Mesodermal cell (in vitro differentiated cells): ENCODE measurements around the gene YY1.
"Not testable (repeated sequence)": the region's sequence is repeated elsewhere in the genome, so short reads cannot be mapped to it uniquely, and the experiment has no call there.

ENCODE experiments used
- H3K27ac ChIP-seq: 2 replicates; pipeline ENCODE4 v1.7.0; 2013; ENCODE audit warnings: mild to moderate bottlenecking, low read depth, low read length, moderate library complexity; ENCODE audit not compliant: severe bottlenecking
- H3K36me3 ChIP-seq: 2 replicates; pipeline ENCODE4 v1.7.1; 2013; ENCODE audit warnings: mild to moderate bottlenecking, low read length, moderate library complexity; ENCODE audit not compliant: control insufficient read depth, insufficient read depth
- H3K4me1 ChIP-seq: one replicate; pipeline ENCODE4 v1.7.1; 2013; ENCODE audit warnings: mild to moderate bottlenecking, low read length; ENCODE audit not compliant: insufficient read depth, control insufficient read depth, poor library complexity, severe bottlenecking
- H3K4me3 ChIP-seq: 2 replicates; pipeline ENCODE4 v1.7.0; 2013; ENCODE audit warnings: low read length, control low read depth, mild to moderate bottlenecking; ENCODE audit not compliant: insufficient read depth, poor library complexity, severe bottlenecking; ENCODE audit errors: extremely low read depth
- H3K9me3 ChIP-seq: 2 replicates; pipeline ENCODE4 v1.7.1; 2013; ENCODE audit warnings: mild to moderate bottlenecking, low read length, moderate library complexity; ENCODE audit not compliant: control insufficient read depth
- WGBS, 2 experiments: methylation state at CpG; one replicate each; pipeline ENCODE4 v1.1.5; 2013; ENCODE audit warnings: missing lambda C conversion rate in 2 of 2; ENCODE audit not compliant: insufficient coverage in 2 of 2; 5-methylcytosine and 5-hydroxymethylcytosine counted together

YY1 gene

GRCh38 chr14:100274250-100274649 is 35.3 kb downstream of the YY1 start:
- WGBS, 2 experiments: 96 to 100% methylated on average over 2 to 3 of the region's 4 CpGs

DNA sequence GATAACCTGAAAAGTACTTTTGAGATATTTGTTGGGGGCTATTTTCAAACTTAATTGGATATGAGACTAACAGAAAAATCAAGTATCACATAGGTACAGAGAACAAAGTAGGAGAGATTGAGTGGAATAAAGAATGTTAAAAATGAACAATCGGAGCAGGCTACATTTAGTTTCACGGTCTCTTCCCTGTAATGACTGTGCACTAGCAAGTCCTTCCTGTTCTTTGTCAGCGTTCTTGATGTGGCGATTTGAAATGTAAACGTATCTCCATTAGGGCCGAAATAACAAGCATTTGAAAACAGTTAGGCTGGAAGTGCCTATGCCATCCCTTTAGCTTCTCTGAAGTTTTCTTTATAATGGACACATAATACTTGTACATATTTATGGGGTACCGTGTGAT is 36.3 kb downstream of the YY1 start:
- H3K4me3 ChIP-seq: no peak overlapping the region
- H3K9me3 ChIP-seq: no peaks in the 10 kb centered on the region
- peaks cover 25% of the 10 kb centered on the region for H3K4me1 ChIP-seq
- peak overlapping the region; percentile 41 for H3K27ac ChIP-seq
- H3K36me3 ChIP-seq: peaks cover 74% of the 10 kb centered on the region
- 78 to 82% methylated on average over 4 to 6 of the region's 7 CpGs for WGBS, 2 experiments

More at GRCh38 chr14:100274250-100274649, 35.3 kb downstream of the YY1 start:
- H3K4me3 ChIP-seq: no peak overlapping the region
- H3K36me3 ChIP-seq: peaks cover 72% of the 10 kb centered on the region
- H3K9me3 ChIP-seq: no peaks in the 10 kb centered on the region
- H3K4me1 ChIP-seq: peaks cover 22% of the 10 kb centered on the region
- no peak overlapping the region for H3K27ac ChIP-seq

- H3K36me3 ChIP-seq: peaks cover 60% of the 10 kb centered on the region
- H3K9me3 ChIP-seq: no peaks in the 10 kb centered on the region
- H3K4me1 ChIP-seq: peaks cover 25% of the 10 kb centered on the region
- H3K4me3 ChIP-seq: no peak overlapping the region
- 87 to 91% methylated on average over 7 of the region's 8 CpGs for whole genome bisulfite sequencing, 2 experiments
- no peak overlapping the region for H3K27ac ChIP-seq
Measured at GRCh38 chr14:100278702-100279101, 39.8 kb downstream of the YY1 start.

- WGBS, 2 experiments: 100% methylated on average over 1 of the region's 2 CpGs; no CpG with 5 or more reads in 1 of the 2 experiments
- Histone ChIP-seq H3K9me3 (no peaks in the 10 kb centered on the region), H3K4me3 (no peak overlapping the region), H3K36me3 (peaks cover 56% of the 10 kb centered on the region), H3K27ac (no peak overlapping the region), H3K4me1 (peaks cover 25% of the 10 kb centered on the region)
Measured at GRCh38 chr14:100279133-100279532, 40.2 kb downstream of the YY1 start.

- no peak overlapping the region for H3K27ac ChIP-seq
- H3K36me3 ChIP-seq: peaks cover 52% of the 10 kb centered on the region
- no peaks in the 10 kb centered on the region for H3K9me3 ChIP-seq
- WGBS, 2 experiments: 92 to 96% methylated on average over 8 of the region's 8 CpGs
- no peak overlapping the region for H3K4me3 ChIP-seq
- peaks cover 25% of the 10 kb centered on the region for H3K4me1 ChIP-seq
Measured at GRCh38 chr14:100279563-100279962, 40.6 kb downstream of the YY1 start.

- Histone ChIP-seq H3K4me3 (no peak overlapping the region), H3K4me1 (peaks cover 19% of the 10 kb centered on the region), H3K9me3 (no peaks in the 10 kb centered on the region), H3K36me3 (peaks cover 34% of the 10 kb centered on the region), H3K27ac (no peak overlapping the region)
- WGBS, 2 experiments: 88 to 91% methylated on average over 10 to 11 of the region's 11 CpGs
Measured at GRCh38 chr14:100281286-100282082, 42.5 kb downstream of the YY1 start.

DNA sequence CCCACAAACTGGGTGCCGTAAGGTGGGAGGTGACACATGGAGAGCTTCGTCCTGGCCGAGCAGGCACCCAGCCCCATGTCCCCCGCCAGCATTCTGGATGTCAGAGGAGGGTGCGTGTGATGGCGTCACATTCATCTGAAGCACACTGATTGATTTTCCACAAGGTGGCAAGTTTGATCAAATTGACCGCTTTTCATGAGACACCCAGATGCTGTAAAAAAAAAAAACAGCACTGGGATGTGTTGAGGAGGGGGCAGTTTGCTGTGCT is 43.1 kb downstream of the YY1 start:
- no peak overlapping the region for H3K27ac ChIP-seq
- 97 to 99% methylated on average over 7 of the region's 7 CpGs for WGBS, 2 experiments
- H3K4me3 ChIP-seq: no peak overlapping the region
- H3K4me1 ChIP-seq: peaks cover 19% of the 10 kb centered on the region
- no peaks in the 10 kb centered on the region for H3K9me3 ChIP-seq
- H3K36me3 ChIP-seq: peaks cover 31% of the 10 kb centered on the region

DNA sequence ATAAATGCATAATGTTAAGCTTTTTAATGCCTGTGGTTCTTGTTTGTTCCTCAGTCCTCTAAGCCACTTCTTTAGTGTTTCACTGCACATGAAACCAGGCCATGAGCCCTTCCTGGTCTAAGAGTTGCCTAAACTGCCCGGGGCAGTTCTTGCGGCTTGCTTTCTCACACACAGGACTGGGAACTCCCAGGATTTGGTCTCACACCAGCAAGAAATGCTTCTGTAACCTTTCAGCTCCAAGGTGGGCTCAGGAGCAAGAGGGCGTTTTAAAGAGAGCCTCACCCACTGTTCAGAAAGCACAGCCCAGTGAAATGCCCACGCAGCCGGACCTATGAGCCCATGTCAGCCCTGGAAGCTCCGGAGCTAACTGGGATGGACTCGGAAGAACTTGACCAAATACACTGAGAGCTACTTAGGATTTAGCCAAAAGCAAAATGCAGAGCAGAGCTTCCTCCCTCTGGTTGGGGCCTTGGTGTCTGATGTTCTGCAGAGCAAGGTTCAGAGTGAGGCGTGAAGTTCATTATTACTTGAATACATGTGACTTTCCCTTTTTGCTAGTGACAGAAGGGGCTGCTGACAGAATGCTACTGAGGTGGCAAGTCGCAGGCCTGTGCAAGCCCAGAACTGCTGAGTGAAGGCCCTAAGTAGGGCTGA is 43.9 kb downstream of the YY1 start:
- peaks cover 19% of the 10 kb centered on the region for H3K4me1 ChIP-seq
- no peaks in the 10 kb centered on the region for H3K9me3 ChIP-seq
- peak overlapping the region; percentile 37 for H3K27ac ChIP-seq
- peaks cover 25% of the 10 kb centered on the region for H3K36me3 ChIP-seq
- no peak overlapping the region for H3K4me3 ChIP-seq
- 98% methylated on average over 8 of the region's 9 CpGs for WGBS, 2 experiments

GRCh38 chr14:100283436-100283835 is 44.5 kb downstream of the YY1 start:
- peaks cover 15% of the 10 kb centered on the region for H3K4me1 ChIP-seq
- peaks cover 22% of the 10 kb centered on the region for H3K36me3 ChIP-seq
- WGBS, 2 experiments: 95 to 99% methylated on average over 4 to 7 of the region's 9 CpGs
- H3K4me3 ChIP-seq, H3K27ac ChIP-seq, H3K9me3 ChIP-seq: not testable (repeated sequence)

DNA sequence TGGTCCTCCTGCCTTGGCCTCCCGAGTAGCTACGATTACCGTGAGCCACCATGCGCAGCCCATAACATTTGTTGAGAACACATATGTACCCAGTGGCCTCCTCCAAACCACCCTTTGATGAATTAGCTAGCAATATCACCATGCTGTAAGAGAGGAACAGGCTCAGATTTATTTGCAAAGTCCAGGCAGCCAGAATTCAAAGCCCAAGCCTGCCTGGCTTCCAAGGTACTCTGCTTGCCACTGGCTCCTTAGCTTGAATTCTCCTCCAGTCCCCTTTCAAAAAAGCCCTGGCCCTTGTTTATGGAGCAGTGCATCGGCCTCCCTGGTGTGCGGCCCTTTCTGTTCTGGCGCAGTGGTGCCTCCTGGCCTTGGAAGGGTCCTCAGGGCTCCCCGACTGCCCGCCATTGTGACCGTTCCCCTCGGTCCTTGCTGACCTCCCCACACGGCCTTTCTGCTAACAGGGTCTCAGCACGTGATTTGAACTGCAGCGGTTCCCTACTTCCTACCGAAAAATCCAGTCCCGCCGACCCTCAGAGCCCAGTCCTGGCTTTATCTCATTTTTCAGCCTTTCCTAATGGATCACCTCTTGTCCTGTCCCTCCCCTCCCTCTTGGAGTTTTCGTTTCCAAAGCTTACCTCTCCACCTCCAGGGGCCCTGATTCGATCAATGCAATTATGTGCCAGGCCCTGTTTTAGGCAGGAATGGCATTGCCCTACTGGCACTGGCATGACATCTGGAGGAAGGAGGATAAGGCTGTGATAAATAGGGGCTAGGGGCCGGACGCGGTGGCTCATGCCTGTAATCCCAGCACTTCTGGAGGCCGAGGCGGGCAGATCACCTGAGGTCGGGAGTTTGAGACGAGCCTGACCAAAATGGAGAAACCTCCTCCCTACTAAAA is 45.3 kb downstream of the YY1 start:
- H3K27ac ChIP-seq: peak overlapping the region; percentile 45
- peaks cover 7% of the 10 kb centered on the region for H3K4me1 ChIP-seq
- peaks cover 15% of the 10 kb centered on the region for H3K36me3 ChIP-seq
- WGBS, 2 experiments: 87 to 88% methylated on average over 16 to 21 of the region's 26 CpGs
- no peak overlapping the region for H3K4me3 ChIP-seq
- H3K9me3 ChIP-seq: no peaks in the 10 kb centered on the region
